ENCODE data around the gene PSMD13. TPM values are rescaled to one million over a fixed set of nuclear protein-coding genes. Genes with fewer than 3 reads are reported as not detected.
A peak's percentile ranks its signal among the peaks of the same experiment; 100 is the strongest.

Gene PSMD13
- total and polyA plus RNA-seq, 7 donors = 108 to 265 (median 171) TPM

DNA sequence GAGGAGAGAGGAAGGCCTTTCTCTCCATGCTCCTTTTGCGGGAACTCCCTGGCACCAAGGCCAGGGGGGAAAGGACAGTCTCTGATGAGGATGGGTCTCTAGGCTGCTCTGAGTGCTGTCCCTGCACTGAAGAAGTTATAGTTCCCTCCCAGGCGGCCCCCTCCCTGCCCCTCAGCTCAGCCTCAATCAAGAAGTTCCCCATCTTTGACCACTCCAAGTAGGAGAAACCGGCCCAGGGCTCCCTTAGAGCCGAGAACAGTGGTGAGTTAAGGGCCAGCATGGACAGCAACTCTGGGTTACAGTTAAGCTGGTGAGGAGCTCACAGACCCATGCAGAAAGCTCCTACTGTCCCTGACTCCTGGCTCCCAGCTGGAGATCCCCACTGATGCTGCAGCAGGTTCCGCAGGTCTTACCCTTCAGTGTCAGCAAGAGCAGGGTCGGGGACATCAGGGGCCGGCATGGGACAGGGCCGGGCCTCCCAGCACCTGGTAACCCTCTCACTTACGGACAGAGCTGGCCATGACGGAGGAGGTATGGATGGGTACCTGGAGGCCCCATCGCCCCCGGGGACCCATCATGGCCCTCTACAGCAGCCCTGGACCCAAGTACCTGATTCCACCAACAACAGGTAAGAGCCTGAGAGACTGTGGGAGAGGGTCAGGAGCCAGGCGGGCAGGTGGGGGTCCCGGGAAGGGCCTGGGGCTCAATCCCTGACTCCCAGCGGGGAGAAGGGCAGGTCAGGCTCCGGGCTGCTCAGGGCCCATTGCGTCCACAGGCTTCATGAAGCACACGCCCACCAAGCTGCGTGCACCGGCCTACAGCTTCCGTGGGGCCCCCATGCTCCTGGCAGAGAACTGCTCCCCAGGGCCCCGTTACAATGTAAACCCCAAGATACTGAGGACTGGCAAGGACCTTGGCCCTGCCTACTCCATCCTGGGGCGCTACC, 39.7 kb upstream of the PSMD13 start:
- WGBS, 3 donors = 73 to 82% (median 75%) methylated on average over 20 to 23 of the region's 23 CpGs
- DNase-seq = no peak
- intact Hi-C loops (cut with DNase I) = no loop called here
- peak in 2 of 4 donors; percentile 11 to 23 for ATAC-seq
- H3K27me3 ChIP-seq (ENCODE audit: insufficient read depth in 3 of 3, low read length in 2 of 3) = no peaks in the 10 kb centered on the region
- TF ChIP-seq, protein P1, sequence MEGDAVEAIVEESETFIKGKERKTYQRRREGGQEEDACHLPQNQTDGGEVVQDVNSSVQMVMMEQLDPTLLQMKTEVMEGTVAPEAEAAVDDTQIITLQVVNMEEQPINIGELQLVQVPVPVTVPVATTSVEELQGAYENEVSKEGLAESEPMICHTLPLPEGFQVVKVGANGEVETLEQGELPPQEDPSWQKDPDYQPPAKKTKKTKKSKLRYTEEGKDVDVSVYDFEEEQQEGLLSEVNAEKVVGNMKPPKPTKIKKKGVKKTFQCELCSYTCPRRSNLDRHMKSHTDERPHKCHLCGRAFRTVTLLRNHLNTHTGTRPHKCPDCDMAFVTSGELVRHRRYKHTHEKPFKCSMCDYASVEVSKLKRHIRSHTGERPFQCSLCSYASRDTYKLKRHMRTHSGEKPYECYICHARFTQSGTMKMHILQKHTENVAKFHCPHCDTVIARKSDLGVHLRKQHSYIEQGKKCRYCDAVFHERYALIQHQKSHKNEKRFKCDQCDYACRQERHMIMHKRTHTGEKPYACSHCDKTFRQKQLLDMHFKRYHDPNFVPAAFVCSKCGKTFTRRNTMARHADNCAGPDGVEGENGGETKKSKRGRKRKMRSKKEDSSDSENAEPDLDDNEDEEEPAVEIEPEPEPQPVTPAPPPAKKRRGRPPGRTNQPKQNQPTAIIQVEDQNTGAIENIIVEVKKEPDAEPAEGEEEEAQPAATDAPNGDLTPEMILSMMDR (IDR thresholded peaks at IDR 0.05) = no peak
- no peak overlapping the region for H3K27ac ChIP-seq
- H3K9me3 ChIP-seq = no peaks in the 10 kb centered on the region
- H3K36me3 ChIP-seq (ENCODE audit: insufficient read depth in 1 of 2, low read depth in 1 of 2) = peaks cover 0 to 20% of the 10 kb centered on the region in 2 donors
- H3K4me1 ChIP-seq = no peaks in the 10 kb centered on the region
- no peak overlapping the region for H3K4me3 ChIP-seq

DNA sequence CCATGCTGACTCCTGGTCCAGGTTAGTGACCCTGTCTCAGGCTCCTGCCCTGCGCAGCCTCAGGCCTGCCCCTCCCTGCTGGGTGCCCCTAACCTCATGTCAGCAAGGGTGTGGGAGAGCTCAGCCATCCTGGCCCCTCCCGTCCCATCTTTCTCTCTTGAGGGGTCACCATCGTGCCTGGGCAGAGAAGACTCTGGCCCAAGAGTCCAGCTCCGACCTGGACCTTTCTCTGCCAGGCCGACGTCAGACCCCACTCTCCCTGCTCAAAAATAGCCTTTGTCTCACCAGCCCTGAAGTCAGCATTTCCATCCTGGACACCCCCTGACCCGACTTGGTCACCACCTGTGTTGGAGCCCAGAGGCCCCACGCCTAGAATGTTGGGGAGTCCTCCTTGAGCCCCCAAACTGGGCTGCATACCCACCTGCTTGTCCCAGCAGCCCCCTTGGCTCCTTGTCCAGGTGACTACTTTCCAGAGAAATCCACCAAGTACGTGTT, 39.0 kb upstream of the PSMD13 start:
- intact Hi-C loops (cut with DNase I) = no loop called here
- WGBS, 3 donors = 72 to 87% (median 75%) methylated on average over 9 of the region's 9 CpGs

DNA sequence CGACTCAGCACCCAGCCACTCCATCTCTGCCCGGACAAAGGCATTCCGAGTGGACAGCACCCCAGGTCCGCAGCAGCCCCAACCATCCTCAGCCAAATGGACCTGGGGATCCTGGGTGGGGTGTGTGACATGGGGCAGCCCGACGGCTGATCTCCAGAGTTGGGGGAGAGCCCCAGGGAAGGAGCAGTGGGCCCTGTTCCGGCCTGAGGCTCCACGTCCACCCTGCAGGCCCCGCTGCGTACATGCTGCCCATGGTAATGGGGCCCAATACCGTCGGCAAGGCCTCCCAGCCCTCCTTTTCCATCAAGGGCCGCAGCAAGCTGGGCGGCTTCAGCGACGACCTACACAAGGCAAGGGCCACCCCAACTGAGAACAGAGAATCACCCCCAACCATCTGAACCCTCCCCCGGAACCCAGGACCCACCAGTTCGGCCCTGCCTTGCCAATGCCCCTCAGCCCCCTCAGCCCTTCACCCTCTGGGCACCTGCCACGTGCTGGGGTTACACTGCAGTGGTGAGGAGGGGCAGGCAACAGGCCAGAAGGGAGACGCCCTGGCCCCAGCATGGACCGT, 38.5 kb upstream of the PSMD13 start:
- Histone ChIP-seq H3K9me3 (no peaks in the 10 kb centered on the region), H3K27ac (no peak overlapping the region), H3K27me3 (ENCODE audit: insufficient read depth in 3 of 3, low read length in 2 of 3) (no peaks in the 10 kb centered on the region), H3K4me1 (no peaks in the 10 kb centered on the region), H3K36me3 (ENCODE audit: insufficient read depth in 1 of 2, low read depth in 1 of 2) (peaks cover 0 to 32% of the 10 kb centered on the region in 2 donors), H3K4me3 (no peak overlapping the region)
- intact Hi-C loops (cut with DNase I) = no loop called here
- no peak for DNase-seq
- 81 to 88% (median 82%) methylated on average over 21 of the region's 21 CpGs for WGBS, 3 donors
- TF ChIP-seq, protein P1 (IDR thresholded peaks at IDR 0.05) = no peak
- no peak for ATAC-seq

More for the DNA sequence above, 39.0 kb upstream of the PSMD13 start:
- H3K9me3 ChIP-seq = no peaks in the 10 kb centered on the region
- peaks cover 0 to 27% of the 10 kb centered on the region in 2 donors for H3K36me3 ChIP-seq (ENCODE audit: insufficient read depth in 1 of 2, low read depth in 1 of 2)
- ATAC-seq (peak in 2 of 4 donors; percentile 8 to 22), DNase-seq (no peak)
- TF ChIP-seq, protein P1 (IDR thresholded peaks at IDR 0.05) = no peak
- H3K27me3 ChIP-seq (ENCODE audit: insufficient read depth in 3 of 3, low read length in 2 of 3) = no peaks in the 10 kb centered on the region
- no peak overlapping the region for H3K27ac ChIP-seq
- no peaks in the 10 kb centered on the region for H3K4me1 ChIP-seq
- H3K4me3 ChIP-seq = no peak overlapping the region

DNA sequence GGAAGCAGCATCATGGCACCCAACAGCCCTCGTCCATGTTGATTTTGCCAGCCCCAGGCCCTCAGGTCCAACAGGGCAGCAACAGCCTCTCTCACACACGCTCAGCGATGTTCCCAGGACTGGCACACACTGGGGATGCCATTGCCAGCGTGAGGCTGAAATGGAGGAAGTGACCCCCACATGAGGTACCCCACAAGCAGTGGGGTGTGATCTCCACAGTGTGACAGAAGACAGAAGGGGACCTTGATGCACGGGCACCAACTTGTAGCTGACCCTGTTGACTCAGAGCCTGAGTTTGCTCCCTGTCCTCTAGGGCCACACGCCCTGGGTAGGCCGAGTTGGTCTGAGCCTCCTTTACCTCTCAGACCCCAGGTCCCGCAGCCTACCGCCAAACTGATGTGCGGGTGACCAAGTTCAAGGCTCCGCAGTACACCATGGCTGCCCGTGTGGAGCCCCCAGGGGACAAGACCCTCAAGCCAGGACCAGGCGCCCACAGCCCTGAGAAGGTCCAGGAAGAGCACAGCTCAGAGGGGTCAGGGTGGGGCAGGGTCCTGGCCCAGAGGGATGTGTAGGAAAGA, 37.7 kb upstream of the PSMD13 start:
- no peaks in the 10 kb centered on the region for H3K4me1 ChIP-seq
- peak in 1 of 4 donors; percentile 7 for ATAC-seq
- H3K27me3 ChIP-seq (ENCODE audit: insufficient read depth in 3 of 3, low read length in 2 of 3) = no peaks in the 10 kb centered on the region
- 78 to 83% (median 81%) methylated on average over 13 of the region's 13 CpGs for WGBS, 3 donors
- no peak overlapping the region for H3K4me3 ChIP-seq
- H3K9me3 ChIP-seq = no peaks in the 10 kb centered on the region
- TF ChIP-seq, protein P1 (IDR thresholded peaks at IDR 0.05) = no peak
- no peak for DNase-seq
- H3K36me3 ChIP-seq (ENCODE audit: insufficient read depth in 1 of 2, low read depth in 1 of 2) = peaks cover 0 to 40% of the 10 kb centered on the region in 2 donors
- intact Hi-C loops (cut with DNase I) = no loop called here
- no peak overlapping the region for H3K27ac ChIP-seq
